ENCODE results near the gene FBXW12. TPM values are rescaled to one million over a fixed set of nuclear protein-coding genes. Genes with fewer than 3 reads are reported as not detected.

The FBXW12 gene
- total RNA-seq, 1 experiment from 2014 or later, result not detected

DNA sequence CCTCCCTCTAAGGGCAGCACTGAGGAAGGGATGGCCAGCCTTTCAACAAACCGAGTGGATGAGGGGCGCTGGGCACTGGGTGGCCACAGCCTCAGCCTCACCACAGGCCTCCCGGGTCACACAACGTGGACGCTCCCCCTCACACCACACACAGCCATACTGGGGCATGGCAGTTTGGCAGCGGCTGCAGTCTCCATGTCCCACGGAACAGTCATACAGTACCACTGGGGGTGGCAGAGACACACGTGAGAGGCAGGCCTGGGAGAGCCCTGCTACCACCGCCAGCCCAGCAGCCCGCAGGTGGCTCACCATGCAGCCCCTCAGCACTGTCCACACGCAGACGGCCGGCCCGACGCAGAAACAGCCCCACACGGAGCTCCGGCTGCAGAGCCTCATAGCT, 46.1 kb downstream of the FBXW12 start:
- Histone ChIP-seq H3K9me3 (ENCODE audit: control insufficient read depth in 1 of 2, insufficient read depth in 1 of 2, low read depth in 1 of 2, low read length in 2 of 2) (no peaks in the 10 kb centered on the region), H4K20me1 (ENCODE audit: insufficient read depth) (no peaks in the 10 kb centered on the region), H3K4me2 (ENCODE audit: low read length) (no peak overlapping the region), H3K4me1 (ENCODE audit: control insufficient read depth in 1 of 2, insufficient read depth in 2 of 2, low read length in 2 of 2) (no peaks in the 10 kb centered on the region), H3K79me2 (ENCODE audit: insufficient read depth, low read length) (no peaks in the 10 kb centered on the region), H3K27me3 (ENCODE audit: insufficient read depth, low read length) (no peaks in the 10 kb centered on the region), H3K9me2 (ENCODE audit: insufficient read depth) (no peaks in the 10 kb centered on the region), H3K4me3 (replicated peaks in 1 of 2; ENCODE audit: low read depth in 1 of 2, low read length in 2 of 2) (no peak overlapping the region), H3K9ac (ENCODE audit: low read length) (no peak overlapping the region), H3K27ac (ENCODE audit: low read depth, low read length) (no peak overlapping the region), H2AFZ (ENCODE audit: low read depth, low read length, poor library complexity, severe bottlenecking) (no peak overlapping the region), H3K36me3 (ENCODE audit: control insufficient read depth in 1 of 2, insufficient read depth in 2 of 2, low read length in 2 of 2) (no peaks in the 10 kb centered on the region; a peak in 1 of 4 replicates)
- intact Hi-C loops (cut with micrococcal nuclease), result no loop called here
- no peak for DNase-seq (ENCODE audit: low read depth, low spot score)
- BruUV-seq (replicated peaks), result no TSS peak
- TF ChIP-seq, protein P1, sequence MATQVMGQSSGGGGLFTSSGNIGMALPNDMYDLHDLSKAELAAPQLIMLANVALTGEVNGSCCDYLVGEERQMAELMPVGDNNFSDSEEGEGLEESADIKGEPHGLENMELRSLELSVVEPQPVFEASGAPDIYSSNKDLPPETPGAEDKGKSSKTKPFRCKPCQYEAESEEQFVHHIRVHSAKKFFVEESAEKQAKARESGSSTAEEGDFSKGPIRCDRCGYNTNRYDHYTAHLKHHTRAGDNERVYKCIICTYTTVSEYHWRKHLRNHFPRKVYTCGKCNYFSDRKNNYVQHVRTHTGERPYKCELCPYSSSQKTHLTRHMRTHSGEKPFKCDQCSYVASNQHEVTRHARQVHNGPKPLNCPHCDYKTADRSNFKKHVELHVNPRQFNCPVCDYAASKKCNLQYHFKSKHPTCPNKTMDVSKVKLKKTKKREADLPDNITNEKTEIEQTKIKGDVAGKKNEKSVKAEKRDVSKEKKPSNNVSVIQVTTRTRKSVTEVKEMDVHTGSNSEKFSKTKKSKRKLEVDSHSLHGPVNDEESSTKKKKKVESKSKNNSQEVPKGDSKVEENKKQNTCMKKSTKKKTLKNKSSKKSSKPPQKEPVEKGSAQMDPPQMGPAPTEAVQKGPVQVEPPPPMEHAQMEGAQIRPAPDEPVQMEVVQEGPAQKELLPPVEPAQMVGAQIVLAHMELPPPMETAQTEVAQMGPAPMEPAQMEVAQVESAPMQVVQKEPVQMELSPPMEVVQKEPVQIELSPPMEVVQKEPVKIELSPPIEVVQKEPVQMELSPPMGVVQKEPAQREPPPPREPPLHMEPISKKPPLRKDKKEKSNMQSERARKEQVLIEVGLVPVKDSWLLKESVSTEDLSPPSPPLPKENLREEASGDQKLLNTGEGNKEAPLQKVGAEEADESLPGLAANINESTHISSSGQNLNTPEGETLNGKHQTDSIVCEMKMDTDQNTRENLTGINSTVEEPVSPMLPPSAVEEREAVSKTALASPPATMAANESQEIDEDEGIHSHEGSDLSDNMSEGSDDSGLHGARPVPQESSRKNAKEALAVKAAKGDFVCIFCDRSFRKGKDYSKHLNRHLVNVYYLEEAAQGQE (IDR thresholded peaks at IDR 0.05; ENCODE audit: low read depth), result no peak
- TF ChIP-seq EZH2 (IDR thresholded peaks at IDR 0.05) (no peak), CEBPB (IDR thresholded peaks at IDR 0.05; ENCODE audit: low read depth) (no peak)
- TF ChIP-seq, protein P2, sequence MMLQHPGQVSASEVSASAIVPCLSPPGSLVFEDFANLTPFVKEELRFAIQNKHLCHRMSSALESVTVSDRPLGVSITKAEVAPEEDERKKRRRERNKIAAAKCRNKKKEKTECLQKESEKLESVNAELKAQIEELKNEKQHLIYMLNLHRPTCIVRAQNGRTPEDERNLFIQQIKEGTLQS (IDR thresholded peaks at IDR 0.05), result no peak
- no peak for ATAC-seq
- ChIA-PET RAD21 (ENCODE audit: low non-redundant PET in 1 of 2, low total read pairs in 2 of 2, uncharacterized antibody in 2 of 2, unreplicated experiment in 2 of 2) (no interaction called here), POLR2A (no interaction called here), CTCF (no interaction called here)

- Histone ChIP-seq H3K27me3 (ENCODE audit: insufficient read depth, low read length) (no peaks in the 10 kb centered on the region), H3K9me2 (ENCODE audit: insufficient read depth) (no peaks in the 10 kb centered on the region), H2AFZ (ENCODE audit: low read depth, low read length, poor library complexity, severe bottlenecking) (no peak overlapping the region), H3K36me3 (ENCODE audit: control insufficient read depth in 1 of 2, insufficient read depth in 2 of 2, low read length in 2 of 2) (no peaks in the 10 kb centered on the region; a peak in 1 of 4 replicates), H3K9ac (ENCODE audit: low read length) (no peak overlapping the region), H4K20me1 (ENCODE audit: insufficient read depth) (no peaks in the 10 kb centered on the region), H3K79me2 (ENCODE audit: insufficient read depth, low read length) (no peaks in the 10 kb centered on the region), H3K4me1 (ENCODE audit: control insufficient read depth in 1 of 2, insufficient read depth in 2 of 2, low read length in 2 of 2) (no peaks in the 10 kb centered on the region), H3K4me2 (ENCODE audit: low read length) (no peak overlapping the region), H3K27ac (ENCODE audit: low read depth, low read length) (no peak overlapping the region), H3K9me3 (ENCODE audit: control insufficient read depth in 1 of 2, insufficient read depth in 1 of 2, low read depth in 1 of 2, low read length in 2 of 2) (no peaks in the 10 kb centered on the region), H3K4me3 (replicated peaks in 1 of 2; ENCODE audit: low read depth in 1 of 2, low read length in 2 of 2) (no peak overlapping the region)
- intact Hi-C loops (cut with micrococcal nuclease), result no loop called here
- BruUV-seq (replicated peaks), result no TSS peak
- RAD21 ChIA-PET (ENCODE audit: low non-redundant PET in 1 of 2, low total read pairs in 2 of 2, uncharacterized antibody in 2 of 2, unreplicated experiment in 2 of 2), result no interaction called here
- ATAC-seq (no peak), DNase-seq (ENCODE audit: low read depth, low spot score) (no peak)
- POLR2A ChIA-PET, result no interaction called here
- CTCF ChIA-PET, result no interaction called here
- no peak for TF ChIP-seq CTCF (IDR thresholded peaks at IDR 0.05 in 2 of 3, conservative IDR thresholded peaks at IDR 0.05 in 1 of 3; ENCODE audit: borderline replicate concordance in 1 of 3, insufficient read depth in 1 of 3, low read depth in 2 of 3, low read length in 2 of 3)
- no peak for TF ChIP-seq ZNF274 (IDR thresholded peaks at IDR 0.05; ENCODE audit: low read depth, low read length)
- no peak for TF ChIP-seq POLR2A (IDR thresholded peaks at IDR 0.05; ENCODE audit: borderline replicate concordance, extremely low read depth, insufficient read depth, insufficient read length)
- TF ChIP-seq POLR2AphosphoS5 (IDR thresholded peaks at IDR 0.05; ENCODE audit: low read depth, low read length), result no peak
- no peak for TF ChIP-seq SRF (IDR thresholded peaks at IDR 0.05; ENCODE audit: low read depth)
- TF ChIP-seq, protein P2 (IDR thresholded peaks at IDR 0.05), result no peak
- TF ChIP-seq ZFX (IDR thresholded peaks at IDR 0.05), result no peak
- TF ChIP-seq TCF7L2 (IDR thresholded peaks at IDR 0.05; ENCODE audit: borderline replicate concordance, extremely low read depth, insufficient read depth, insufficient read length), result no peak
- no peak for TF ChIP-seq EZH2 (IDR thresholded peaks at IDR 0.05)
- TF ChIP-seq YY1 (IDR thresholded peaks at IDR 0.05; ENCODE audit: extremely low read depth, insufficient replicate concordance, low read depth, low read length), result no peak
These were observed 46.6 kb downstream of the FBXW12 start for GRCh38 chr3:48418651-48419050.

Measured in HCT116 (cell line).